HG03469 (cell line): ENCODE measurements around the gene STK17B.
A peak's percentile ranks its signal among the peaks of the same experiment; 100 is the strongest.
"Not testable (repeated sequence)": the region's sequence is repeated elsewhere in the genome, so short reads cannot be mapped to it uniquely, and the experiment has no call there.

Source experiments
- ATAC-seq: cut with Tn5 transposase; IDR thresholded peaks from one replicate; pipeline ENCODE4 v1.9.1; 2021; ENCODE audit warnings: mild to moderate bottlenecking, moderate library complexity, moderate number of reproducible peaks; ENCODE audit not compliant: unreplicated experiment

The STK17B gene

DNA sequence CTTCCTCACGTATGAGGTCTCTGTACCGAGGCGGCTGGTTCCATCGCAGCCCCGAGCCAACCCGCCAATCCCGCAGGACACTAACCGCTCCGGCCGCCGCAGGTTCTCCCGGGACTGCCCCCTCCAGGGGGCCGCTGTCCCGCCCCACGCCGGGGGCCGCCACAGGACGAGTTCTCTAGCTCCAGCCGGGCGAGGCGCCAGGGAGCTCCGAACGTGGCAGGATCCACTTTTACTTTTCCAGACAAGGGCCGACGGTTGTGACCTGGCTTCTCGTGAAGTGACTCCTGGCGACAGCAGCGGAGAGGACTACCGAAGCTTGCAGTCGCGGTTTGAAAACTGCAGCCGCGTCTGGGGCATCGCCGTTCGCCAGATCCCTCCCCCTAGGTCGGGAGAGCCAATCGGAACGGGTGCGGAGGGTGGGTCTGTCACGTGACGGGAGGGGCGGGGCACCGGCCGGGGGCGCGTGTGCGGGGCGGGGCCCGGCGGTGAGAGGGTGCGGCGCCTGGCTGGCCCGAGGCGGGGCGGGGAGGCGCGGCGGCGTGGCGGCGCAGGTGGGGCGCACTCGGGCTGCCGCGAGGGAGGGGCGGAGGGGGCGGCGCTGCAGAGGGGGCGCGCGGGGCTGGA lies at the start of gene STK17B:
Gene STK17B, minus strand, starts transcription at position 331 of the 624 bp plus-strand sequence. CDS start 8,195 bp downstream, outside the sequence.
- ATAC-seq: peak; percentile 29

DNA sequence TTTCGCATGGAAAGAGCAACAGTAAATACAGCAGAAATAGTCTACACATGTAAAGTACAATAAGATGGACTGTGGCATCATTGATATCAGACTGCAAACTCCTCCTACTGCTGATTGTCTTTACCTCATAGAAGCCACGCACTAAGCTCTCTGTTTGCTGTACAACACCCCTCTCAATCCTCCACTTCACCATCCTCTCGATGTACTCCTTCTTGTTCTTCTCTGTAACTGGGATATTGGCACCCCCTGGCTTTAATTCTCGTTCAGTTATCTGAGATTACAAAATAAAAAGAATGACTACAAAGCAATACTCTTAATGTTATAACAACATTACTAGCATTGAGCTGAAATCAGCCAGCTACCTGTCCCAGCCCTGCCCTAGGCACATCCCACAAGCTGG lies 49.3 kb upstream of the STK17B start:
- no peak for ATAC-seq

DNA sequence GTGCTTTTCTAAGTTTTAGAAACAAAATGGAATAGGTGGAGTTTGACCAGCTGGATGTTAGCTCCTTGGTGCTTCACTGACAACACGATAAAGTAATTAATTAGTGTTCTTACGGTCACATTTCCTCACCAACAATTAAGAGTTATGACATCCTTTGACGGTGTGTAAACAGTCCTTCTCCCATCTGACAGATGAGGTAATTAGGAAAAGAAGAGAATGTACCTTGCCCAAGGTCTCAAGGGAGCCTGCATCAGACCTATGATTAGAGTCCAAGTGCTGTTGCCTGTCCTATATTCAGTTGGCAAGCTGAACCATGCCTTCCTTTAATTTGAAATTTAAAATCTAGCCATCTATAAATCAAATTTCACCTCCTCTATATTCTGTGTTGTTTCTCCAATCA lies 48.3 kb upstream of the STK17B start:
- no peak for ATAC-seq

DNA sequence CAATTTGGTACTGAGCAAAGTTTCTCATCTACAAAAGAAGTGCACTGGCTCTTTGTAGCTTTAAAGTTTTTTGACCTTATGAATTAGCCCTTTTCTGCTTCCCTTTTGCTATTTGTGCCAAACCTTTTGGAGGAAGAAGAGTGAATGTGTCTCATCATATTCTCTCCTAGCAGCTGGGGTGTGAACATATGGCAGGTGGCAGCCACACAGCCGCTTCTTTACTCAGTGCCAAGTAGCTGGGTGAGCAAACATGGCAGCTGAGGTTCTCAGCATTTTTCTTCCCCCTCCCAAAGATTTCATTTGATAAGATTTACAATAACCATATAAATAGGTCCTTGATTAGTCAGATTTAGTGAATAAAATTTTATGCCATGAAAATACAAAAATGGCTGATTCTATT lies 46.7 kb upstream of the STK17B start:
- no peak for ATAC-seq

DNA sequence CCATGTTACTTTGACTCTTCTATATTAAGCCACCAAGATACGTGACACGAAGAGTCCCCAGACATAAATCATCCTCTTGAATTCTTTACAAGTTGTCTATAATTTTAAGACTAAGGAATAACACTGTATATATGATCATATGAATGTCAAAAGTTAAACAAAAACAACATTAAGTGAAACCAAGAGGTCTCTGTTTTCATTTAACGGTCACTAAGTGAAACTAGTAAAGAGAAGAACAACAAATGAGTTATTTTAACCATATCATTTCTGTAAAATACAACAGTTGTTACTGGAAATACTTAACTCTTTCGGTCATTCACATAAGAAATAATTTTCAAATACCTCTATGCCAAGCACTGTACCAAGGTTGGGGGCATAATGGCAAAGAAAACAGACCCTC lies 45.7 kb upstream of the STK17B start:
- no peak for ATAC-seq

DNA sequence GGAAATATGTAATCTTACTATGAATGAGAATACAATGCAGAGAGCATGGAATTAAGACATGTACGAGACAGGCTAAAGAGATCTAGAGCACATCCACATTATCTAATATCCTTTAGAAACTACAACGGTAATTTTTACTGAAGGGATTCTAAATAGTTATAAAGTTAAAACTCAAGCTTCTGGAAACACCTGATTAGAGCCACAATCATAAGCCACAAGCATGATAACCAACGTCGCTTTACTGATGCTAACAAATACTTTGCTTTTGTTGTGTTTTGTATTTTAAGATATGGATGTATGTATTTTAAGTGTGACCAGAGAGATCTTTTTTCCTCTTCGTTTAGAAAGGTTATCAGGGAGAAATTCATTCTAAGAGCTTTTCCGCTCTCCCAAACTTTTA lies 44.0 kb upstream of the STK17B start:
- no peak for ATAC-seq

DNA sequence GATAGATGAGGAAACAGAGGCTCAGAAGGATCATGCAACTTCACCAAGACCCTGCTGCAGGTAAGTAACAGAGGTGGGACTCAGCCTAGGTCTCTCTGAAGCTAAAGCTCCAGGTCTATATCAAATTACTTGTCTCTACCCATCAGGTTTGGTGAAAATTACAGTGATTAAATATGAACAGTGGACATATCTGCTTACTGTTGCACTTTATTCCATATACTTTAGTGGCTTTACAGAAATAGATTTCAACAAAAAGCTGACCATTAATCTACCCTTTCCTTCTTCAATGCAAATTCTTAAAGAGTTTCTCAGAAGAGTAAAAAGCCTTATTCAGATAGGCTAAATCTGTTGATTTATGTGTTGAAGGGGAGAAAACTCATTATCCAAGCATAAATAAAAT lies 42.8 kb upstream of the STK17B start:
- ATAC-seq: no peak

DNA sequence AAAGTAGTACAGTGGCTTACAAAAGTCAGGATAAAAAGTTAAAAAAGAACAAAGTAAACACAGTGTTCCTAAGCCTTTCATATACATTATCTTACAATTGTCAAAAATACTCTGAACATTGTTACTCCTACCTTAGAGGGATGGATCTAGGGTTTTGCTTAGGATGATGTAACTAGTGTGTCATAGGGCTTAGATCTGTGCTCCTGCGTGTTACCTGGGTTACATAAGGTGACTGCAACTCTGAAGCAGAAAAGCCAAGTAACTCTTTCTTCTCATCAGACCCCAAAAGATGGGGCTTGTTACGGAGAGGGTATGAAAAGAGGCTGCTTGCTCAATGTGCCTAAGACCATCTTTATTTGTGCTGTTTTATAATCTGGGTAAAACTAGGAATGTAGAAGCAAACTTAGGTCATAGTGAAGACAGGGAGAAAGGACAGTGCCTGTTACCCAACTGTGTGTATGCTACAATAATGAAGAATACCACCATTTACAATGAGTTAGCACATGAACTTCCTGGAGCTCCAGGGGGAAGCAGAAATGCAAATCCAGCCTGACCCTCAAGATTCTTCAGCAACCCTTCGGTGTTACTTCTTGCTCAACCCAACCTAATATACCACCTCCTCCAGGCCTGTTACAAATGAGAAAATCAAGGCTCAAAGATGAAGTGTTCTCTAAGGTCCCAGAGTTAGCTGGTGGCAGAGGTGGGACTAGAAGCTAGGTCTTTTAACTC lies 42.0 kb upstream of the STK17B start:
- ATAC-seq: no peak

DNA sequence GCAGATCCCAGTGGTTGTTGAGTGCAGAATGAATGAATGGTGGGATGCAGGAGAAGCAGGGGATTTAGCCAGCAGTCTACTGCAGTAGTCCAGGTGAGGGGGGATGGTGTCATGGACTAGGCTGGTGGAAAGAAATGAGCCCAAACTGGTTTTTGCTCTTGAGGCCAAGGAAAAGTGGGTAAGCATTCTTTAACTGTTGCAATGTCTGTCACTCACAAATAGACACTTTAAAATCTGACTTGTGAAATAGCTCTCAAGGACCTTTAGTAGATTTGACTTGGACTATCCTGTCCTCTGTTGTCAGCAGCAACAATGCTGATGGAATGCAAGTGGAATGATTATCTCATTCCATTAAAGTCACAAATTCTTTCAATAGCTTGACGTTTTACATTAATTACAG lies 37.5 kb upstream of the STK17B start:
- no peak for ATAC-seq

DNA sequence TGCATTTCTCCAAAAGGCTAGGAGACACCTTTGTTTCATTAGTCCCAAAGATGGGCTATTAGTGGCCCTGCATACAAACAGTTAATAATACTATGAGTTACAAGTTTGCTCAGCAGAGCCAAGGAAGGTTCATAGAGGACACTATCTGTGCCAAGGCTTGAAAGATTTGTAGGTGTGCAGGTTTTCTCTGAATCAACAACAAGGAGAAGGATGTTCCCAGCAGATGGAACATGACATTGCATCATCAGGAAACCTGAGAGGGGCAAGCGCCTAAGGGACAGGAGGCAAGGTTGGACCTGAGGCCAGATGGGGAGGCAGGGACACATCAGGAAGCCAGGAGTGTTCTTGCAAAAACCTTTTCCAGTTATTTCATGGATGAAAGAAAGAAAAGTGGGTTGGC lies 35.4 kb upstream of the STK17B start:
- no peak for ATAC-seq

DNA sequence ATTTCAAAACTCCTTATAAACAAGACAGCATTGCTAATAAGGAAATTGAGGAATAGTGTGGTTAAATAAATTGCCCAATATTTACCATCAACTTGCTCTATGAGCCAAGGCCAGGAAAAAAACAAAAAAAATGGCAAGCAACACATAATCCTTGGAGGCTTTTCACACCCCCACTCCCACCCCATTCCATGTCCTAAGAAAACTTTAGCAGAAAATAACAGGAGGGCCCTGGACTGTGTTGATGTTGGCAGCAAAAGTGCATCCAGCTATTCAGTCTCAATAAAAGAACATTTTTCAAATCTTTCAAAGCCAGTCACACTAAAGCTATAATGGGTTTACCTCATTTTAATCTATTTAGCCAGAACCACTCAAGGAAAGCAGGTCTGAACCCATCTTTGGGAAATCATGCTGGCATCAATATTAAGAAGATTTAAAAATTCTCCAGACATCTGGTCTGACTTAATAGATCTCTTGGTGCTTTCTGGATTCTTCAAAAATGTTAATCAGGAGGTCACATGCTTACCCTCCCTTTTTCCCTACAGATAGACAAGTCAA lies 34.6 kb upstream of the STK17B start:
- no peak for ATAC-seq

DNA sequence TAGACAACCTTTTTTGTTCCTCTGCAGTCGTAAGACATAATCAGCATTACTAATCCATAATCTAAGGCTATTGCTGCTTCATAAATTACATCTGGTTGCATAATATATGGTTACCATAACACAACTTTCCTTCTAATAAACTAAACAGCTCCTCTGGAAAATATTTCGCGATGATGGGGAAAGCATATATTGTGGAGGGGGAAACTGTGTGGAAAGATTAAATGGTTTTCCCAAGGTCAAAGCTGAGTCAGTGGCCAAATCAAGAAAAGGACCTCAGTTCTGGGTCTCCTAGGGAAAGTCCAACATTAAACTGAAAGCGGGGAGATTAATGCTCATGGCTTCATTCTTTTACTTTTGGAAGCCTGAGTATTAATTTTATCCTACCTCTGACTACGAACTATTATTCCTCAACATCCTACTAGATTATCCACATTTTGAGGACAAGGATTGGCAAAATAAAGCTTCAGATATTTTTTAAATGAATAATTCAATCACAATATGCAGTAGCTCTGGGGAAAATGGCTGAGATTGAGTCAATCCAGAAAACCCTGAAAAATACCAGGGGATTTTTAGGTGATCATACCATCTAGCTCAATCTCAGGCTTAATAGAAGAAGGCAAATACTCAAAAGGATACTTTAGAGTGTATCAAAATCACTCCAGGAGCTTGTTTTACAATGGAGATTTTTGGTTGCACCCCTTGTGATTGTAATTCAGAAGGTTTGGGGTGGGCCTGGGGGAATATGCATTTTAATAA lies 33.8 kb upstream of the STK17B start:
- no peak for ATAC-seq

DNA sequence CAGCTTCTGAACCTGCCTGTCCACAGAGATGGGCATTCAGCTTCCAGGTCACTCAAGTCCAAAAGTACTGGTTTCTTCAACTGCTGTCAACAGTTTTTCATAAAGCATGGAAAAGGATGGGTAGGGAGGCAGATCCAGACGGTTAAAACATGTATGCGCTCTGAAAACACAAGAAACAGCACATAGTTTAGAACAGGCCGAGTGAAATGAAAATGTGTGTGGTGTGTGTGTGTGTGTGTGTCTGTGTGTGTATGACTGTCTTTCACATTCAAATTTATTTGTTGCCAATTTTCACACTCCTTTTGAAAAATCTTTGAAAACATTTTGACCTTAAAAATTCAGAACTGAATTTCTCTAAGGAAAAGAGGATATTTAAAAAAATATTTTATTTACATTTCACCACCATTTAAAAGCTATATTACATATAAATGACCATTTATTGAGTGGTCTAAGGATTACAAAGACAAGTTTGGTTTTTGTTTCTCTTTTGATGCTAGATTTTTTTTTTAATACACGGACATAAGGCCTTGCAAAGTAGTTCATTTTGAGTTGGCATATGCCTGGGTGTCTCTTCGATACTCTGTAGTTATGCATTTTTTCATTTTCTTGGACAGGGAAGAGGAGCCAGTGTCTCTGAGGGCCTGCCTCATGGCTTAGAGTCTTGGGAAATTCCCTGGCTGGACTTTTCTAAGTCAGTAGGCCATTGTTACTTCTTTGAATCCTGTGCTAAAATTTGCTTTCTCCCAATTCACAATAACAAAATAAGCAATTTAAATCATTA lies 30.0 kb upstream of the STK17B start:
- no peak for ATAC-seq

DNA sequence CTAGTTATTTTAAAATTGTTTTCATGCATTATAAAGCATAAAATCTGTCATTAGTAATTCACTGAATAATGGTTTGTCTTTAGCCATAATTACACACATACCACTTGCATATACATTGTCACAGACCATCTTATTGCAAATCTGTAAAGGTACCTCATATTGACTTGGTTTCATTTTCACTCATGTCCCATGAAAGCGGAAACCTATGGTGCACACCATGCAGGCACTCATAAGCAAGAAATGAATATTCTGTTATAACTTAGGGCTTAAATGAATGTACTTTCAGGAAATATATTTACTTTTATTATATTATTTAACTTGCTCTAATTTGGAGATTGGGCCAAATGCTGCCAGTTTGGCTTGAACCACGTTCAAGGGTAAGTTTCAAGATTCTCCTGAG lies 29.2 kb upstream of the STK17B start:
- ATAC-seq: peak; percentile 99

DNA sequence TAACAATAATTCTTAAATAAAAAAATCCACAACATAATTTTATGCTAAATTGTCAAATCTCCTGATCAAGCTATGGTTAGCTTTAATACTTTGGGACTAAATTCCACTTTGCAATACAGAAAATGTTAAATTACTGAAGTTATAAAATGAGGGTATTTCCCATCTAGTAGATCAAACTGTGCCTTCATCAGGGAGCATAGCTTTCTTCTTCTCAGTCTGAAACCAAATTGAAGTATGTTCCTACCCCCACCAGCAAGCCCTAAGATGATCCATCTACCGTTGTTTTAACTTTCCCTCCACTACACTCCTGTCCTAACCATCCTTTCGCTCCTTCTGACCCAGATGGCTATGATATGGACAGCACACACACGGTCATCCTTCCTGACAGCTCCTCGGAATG lies 24.4 kb upstream of the STK17B start:
- no peak for ATAC-seq

DNA sequence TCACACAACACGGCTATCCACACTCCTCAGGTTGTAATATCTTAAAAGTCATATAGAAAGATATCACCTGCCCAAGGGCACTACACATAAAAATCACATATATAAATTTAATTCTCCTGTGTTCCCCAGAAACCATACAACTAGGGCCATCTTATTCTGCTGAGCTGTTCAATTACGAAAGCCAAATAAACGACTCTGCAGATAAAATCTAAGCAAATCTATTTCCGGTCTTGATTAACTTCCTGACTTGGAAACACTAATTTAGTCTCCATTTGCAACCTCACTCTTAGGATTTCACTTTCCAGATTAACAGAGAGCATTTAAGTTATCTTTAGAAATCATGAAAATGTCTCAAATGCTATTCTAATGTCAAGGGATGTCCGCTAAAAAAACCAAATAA lies 23.9 kb upstream of the STK17B start:
- no peak for ATAC-seq

DNA sequence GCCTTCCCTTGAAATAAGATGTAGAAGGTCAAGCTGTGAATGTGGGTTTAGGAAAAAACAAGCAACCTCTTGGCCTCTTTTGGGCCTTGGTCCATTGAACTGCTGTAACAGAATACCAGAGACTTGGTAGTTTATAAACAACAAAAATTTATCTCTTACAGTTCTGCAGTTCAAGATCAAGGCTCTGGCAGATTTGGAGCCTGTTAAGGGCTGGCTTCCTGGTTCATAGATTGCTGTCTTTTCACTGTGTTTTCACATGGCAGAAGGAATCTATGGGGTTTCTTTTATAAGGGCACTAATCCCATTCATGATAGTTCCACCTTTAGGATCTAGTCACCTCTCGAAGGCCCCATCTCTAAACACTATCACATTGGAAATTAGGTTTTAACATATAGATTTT lies 20.2 kb upstream of the STK17B start:
- no peak for ATAC-seq

DNA sequence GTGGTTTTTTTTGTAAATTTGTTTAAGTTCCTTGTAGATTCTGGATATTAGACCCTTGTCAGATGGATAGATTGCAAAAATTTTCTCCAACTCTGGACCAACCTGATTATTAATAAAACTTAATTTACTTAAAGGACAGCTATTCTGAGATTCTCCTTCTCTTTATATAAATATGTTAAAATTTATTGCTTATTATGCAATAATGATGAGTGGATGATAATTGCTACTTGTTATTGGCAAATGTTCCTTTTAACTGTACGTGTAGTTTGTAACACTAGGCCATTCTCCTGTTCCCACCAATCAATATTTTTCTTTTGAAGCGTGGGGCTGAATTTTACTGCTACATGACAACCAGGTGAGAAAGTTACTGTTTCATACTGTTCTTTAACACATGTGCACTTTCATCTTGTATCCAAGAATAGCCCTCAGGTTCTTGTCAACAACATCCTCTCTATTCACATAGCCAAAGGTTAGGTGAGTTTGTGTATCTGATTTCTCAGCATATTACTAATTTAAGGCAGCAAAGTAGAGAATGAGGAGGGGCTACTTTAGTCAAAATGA lies 16.6 kb upstream of the STK17B start:
- ATAC-seq: no peak

DNA sequence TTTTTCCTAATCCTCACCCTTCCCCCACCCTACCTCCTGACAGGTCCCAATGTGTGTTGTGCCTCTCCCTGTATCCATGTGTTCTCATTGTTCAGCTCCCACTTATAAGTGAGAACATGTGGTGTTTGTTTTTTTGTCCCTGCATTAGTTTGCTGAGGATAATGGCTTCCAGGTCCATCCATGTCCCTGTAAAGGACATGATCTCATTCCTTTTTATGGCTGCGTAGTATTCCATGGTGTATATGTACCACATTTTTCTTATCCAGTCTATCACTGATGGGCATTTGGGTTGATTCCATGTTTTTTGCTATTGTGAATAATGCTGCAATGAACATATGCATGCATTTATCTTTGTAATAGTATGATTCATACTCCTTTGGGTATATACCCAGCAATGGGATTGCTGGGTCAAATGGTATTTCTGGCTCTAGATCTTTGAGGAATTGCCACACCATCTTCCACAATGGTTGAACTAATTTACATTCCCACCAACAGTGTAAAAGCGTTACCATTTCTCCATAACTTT lies 15.9 kb upstream of the STK17B start:
- ATAC-seq: not testable (repeated sequence)

DNA sequence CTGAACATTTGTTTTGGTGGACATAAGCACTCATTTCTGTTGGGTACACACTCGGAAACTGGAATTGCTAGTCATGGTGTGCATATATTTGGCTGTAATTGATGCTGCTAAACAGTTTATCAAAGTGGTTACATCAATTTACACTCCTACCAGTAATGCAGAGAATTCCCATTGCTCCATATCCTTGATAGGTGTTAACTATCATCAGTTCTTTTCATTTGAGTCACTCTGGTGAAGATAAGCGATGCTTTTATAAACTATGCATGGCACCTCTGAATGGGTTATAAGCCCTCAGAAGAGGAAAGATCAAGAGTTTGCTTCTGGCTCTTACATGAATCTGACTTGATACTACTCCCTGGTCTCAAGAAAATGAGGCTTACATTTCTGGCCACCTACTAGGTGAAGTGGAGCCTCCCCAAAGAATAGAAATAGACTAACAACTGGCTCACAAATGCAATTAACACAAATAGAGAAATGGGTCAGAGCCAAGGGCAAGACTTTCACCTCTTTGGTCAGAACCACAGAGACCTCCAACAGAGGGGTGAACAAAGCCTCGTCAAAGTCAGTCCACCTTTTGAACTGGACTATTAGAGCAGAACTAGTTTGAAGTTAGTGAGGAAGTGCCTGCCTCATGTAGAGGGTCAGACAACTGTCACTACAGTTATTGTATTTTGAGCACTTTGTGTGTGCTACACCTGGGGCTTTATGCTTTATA lies 15.0 kb upstream of the STK17B start:
- ATAC-seq: no peak
